HL-60/S4 (cell line): ENCODE data around the gene HOXA1.

Source experiments
- in situ Hi-C: fragments of 300-500 bp; cut with MboI; formaldehyde crosslinking; loops from 2 replicates; pipeline ENCODE4 v1.14.3; 2022; ENCODE audit warnings: low sequenced_read_pairs

HOXA1 gene

DNA sequence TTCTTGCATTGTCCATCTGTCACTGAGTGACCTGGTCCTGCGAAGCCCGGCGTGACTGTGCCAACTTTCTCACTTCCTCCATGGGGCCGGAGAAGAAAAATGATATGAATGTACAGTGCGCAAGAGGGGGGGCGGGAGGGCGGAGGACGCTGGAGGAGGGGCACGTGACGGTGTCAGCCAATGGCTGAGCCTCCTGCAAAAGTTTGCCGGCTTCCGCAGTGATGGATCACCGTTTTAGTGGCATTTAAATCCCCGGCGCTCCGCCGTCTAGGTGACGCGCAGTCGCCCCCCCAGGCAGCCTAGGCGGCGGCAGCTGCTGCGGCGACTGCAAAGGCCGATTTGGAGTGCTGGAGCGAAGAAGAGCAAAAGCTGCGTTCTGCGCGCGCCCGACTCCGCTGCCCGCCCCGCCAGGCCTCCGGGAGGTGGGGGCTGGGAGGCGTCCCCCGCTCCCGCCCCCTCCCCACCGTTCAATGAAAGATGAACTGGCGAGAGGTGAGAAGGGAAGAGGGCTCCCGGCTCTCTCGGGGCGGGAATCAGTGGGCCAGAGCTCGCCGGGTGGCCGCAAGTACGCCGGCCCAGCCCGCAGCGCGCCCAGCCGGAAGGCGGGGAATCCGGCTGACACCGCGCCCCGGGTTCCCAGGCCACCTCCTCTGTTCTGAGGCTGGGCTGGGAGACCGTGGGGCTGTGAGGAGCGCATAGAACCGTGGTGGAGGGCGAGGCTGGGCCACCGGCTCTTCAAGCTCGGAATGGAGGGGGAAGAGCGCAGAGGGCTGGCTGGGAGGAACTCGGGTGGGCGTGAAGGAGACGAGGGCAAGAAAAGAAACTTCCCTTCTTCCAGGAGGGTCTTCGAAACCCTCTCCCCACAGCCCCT is at the start of gene HOXA1:
Gene HOXA1 (minus strand): TSS at position 104 of the 871 bp plus-strand sequence. CDS start 88 bp downstream, at position 16.
- in situ Hi-C loops: no loop called here

DNA sequence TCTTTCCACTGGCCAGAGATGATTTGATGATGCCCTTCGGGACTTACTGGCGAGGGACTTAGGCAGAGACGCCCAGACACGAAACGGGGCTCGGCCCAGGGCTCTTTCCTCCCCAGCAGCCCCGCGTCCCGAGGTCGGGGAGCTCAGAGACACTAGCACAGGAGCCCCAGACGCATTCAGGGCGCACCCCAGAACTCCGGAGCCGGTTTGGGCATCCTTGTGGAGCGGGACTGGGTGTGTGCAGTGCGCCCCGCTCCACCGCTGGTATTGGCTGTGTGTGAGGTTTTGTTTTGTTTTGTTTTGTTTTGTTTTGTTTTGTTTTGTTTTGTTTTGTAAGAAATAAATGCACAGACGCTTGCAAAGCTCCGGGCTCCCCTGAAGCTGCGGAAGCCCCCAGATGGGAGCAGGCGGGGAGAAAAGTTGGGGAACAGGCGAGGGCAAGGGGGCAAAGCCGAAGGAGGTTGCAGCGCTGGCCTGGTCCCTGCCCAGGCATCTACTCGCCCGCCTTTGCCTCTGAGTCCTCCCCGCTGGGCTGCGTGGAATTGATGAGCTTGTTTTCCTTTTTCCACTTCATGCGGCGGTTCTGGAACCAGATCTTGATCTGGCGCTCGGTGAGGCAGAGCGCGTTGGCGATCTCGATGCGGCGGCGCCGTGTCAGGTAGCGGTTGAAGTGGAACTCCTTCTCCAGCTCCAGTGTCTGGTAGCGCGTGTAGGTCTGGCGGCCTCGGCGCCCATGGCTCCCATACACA is 49.5 kb upstream of the HOXA1 start:
- in situ Hi-C loops: no loop called here

- in situ Hi-C loops: no loop called here
Measured at GRCh38 chr7:27144781-27145164, 49.0 kb upstream of the HOXA1 start.

DNA sequence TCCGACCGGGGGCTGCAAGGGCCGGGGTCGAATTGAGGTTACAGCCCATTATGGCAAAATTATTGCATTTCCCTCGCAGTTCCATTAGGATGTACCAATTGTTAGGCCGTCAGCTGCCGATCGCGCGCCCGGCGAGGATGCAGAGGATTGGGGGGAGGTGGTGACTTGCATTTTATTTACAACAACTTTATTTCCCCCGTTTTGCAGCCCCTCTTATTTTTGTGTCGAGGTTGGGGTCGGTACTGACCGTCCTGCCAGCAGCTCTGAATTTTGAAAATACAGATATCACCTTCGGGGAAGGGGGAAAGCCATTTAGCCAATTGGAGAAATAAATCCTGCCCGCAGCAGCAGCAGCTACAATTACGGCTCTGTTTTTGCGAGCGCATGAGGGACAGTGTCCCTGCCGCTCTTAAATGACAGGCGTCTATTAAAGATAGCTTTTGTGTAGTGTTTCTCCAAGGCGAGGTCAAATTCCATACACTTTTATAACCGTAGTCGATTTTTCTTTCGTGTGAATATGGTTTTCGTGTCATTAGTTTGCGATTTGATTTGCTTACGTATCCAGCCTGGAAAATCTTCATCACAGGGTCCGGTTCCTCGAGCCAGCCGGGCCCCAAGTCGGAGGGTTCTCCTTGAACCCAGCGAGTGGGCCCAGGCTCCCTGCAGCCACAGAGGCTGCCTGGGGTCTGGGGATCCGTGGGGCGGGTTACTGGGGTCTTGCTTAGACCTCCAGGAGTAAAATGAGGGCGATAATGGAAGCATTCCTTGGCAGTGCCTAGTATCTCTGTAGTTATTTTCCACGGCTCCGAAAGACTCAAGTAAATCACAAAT is 48.4 kb upstream of the HOXA1 start:
- in situ Hi-C loops: no loop called here

DNA sequence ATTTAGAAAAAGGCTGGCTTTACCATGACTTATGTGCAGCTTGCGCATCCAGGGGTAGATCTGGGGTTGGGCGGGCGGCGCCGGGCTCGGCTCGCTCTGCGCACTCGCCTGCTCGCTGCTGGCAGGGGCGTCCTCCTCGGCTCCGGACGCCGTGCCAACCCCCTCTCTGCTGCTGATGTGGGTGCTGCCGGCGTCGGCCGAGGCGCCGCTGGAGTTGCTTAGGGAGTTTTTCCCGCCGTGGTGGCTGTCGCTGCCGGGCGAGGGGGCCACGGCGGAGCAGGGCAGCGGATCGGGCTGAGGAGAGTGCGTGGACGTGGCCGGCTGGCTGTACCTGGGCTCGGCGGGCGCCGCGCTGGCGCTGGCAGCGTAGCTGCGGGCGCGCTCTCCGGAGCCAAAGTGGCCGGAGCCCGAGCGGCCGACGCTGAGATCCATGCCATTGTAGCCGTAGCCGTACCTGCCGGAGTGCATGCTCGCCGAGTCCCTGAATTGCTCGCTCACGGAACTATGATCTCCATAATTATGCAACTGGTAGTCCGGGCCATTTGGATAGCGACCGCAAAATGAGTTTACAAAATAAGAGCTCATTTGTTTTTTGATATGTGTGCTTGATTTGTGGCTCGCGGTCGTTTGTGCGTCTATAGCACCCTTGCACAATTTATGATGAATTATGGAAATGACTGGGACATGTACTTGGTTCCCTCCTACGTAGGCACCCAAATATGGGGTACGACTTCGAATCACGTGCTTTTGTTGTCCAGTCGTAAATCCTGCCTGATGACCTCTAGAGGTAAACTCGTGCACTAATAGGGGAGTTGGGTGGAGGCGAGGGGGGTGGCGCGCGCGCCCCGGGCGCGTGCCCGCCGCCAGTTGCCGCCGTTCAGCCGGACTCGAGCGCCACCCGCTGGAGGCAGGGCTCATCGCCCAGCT is 47.5 kb upstream of the HOXA1 start, which contains the start of gene HOXA5:
Gene HOXA5 (minus strand): TSS at position 659 of the 927 bp plus-strand sequence. CDS start 74 bp downstream, at position 585.
- in situ Hi-C loops: no loop called here

- in situ Hi-C loops: no loop called here
Measured at GRCh38 chr7:27142580-27143022, 46.8 kb upstream of the HOXA1 start.

GRCh38 chr7:27141923-27142579 is 46.3 kb upstream of the HOXA1 start:
- in situ Hi-C loops: no loop called here

DNA sequence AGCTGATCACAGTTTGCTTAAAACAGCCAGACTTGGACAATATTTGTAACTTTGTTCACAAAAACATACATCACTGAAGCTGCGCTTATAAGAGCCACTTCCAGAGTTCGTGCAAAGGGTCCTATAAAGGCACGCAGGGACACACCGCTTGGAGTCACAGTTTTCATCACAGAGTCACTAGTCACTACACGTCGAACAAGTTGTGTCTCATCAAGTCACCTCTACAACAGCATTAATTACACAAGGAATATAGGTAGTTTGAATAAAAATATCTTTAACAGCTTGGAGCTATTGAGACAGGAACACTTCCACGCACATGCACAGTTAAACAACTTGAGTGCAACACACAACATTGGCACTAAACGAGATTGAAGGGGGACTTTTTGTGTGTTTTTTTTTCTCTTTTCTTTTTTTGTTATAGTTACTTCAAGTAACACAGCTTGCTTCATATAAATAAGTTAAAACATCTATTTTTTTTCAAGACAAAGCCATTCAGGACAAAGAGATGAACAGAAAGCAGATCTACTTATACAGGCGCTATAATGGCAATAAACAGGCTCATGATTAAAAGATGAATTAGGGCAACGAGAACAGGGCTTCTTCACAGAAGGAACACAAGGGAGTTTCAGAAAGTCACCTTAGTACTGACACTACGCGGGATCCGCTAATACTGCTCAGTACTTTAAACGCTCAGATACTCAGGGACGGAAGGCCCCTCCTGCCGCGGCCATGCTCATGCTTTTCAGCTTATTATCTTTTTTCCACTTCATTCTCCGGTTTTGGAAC is 45.5 kb upstream of the HOXA1 start:
- in situ Hi-C loops: no loop called here

DNA sequence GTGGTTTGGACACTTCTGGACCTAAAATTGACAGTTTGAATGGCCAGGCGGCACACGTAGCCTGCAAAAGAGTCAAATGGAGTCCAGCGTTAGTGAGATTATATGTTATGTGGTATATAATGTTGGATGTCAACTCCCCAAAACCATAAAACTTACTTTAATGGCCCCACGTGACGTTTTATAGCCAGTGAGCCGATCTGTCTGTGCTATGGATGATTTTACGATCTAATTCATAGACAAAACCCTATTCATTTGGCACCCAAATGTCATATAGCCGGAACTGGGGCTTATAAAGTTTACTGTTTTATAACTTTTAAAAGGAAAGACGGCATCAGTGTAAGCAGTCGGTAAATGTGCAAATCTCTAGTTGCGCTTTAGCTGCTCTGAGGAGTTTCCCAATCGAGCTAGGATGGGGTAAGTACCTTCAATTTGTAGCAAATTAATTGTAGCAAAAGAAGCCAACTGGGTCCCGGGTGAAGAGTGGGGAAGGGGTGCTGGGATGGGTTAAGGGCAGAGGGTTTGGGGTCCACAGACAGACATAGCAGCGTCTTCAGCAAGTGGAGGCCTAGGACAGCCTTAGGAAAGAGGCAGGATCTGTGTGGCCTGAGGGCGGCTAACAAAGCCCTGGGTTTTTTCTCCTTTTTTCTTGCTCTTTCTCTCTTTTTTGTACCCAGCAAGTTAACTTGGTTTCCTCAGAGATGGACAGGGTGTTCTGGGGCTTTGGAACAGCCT is 44.5 kb upstream of the HOXA1 start:
- in situ Hi-C loops: no loop called here

DNA sequence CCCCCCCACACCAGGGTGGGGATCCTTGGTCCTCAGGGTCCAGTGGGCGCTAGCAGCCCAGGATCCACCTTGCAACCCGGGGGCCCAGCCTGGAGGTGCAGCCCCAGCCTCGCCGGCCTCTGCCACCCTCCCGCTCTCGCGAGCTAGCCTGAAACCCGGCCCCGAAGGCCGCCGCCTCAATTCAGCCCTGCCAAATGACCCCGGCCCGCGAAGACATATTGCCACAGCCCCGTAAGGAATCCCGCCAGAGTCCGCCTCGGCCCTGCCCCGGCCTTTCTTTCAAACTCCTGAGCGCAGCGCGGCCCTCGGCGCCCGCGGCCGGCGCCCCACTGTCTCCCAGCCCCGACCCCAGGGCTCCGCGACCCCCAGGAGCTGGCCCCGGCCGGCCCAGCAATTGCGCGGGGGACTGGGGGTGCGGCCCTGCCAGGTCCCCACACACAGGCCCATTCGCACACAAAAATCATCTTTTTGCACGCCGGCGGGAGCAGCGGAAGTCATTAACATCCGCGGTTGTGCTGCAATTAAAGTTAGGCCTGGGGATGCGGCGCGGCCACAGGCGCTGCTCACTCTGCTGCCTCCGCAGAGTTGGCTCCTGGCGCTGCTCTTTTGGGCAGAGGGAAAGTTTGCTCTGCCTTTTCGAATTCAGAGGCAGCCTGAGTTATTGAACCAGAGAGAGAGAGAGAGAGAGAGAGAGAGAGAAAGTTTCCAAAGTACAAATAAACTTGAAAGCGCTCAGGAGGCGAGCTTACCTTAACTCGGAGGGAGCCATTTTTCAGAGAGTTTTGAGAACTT is 43.7 kb upstream of the HOXA1 start:
- in situ Hi-C loops: no loop called here

GRCh38 chr7:27138985-27139333 is 43.2 kb upstream of the HOXA1 start:
- in situ Hi-C loops: no loop called here

DNA sequence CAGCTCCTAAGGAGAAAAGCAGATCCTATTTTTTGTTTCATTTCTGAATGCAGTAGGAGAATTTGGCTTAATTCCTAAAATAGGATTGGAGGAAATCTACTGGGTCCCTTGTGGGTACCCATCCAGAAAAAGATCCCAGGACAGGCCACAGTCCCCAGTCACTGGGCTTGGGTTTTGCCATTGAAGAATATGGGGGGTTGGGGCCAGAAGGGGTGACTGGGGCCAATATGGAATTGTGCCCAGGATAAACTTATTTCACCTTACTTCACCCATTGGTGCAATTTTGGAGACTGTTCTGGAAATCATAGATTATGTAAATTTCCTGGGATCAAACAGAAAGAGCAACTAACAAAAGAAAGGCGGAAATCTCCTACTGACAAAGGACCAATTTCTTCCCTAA is 42.7 kb upstream of the HOXA1 start:
- in situ Hi-C loops: no loop called here

GRCh38 chr7:27137640-27138315 is 42.0 kb upstream of the HOXA1 start:
- in situ Hi-C loops: no loop called here

- in situ Hi-C loops: no loop called here
Measured at GRCh38 chr7:27134392-27134791, 38.6 kb upstream of the HOXA1 start.

DNA sequence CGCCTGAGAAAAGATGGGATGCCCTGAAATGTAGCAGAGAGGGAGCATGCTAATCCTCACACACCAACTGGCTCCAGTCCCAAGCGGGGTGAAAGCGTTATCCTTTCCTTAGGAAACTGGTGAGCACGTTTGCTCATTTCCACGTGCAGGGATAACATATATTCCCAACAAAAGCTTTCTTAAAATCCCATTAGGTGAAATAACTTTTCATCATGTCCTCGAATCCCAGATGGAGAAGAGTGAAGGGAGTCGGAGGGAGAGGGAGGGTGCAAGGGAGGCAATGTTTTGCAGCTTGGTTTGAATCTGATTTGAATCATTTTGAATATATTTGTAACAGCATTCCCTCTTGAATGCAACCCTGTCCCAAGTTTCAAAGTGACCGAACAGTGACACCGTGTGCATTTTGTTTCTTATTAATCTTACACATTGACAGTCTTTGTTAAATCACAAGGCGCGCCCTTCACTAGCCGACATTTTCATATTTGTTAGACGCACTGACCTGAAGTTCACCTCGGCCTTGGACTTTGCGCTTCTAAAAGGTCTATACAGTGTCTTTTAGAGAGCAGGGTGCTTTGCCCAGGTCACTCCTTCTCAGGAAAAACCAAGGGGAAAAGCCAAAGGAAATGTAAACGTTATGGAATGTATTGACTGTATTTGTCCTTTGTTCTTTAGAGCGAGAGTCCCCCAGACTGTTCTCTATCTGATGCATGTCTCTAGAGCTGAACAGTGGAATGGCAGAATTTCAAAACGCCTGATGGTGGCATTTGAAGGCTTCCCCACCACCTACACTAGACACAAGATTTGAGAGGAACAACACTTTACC is 37.8 kb upstream of the HOXA1 start:
- in situ Hi-C loops: no loop called here

DNA sequence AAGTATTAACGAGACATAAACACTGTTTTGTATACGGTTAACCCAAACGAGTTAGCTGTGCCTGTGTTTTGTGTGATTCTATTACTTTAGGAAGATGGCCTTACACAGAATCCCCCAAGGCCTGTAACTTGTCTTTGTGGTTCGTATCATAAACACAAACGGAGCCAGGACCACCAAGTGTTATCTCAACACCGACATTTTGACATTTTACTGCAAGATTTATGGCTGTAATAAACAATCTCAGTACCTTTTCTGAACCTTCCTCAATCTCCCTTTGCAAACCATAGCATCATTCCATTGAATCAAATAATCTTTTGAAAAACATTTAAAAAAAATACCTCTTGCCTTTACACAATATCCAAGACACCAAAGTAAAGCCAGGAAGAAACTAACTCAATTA is 37.2 kb upstream of the HOXA1 start:
- in situ Hi-C loops: no loop called here
